ENCODE measurements around the gene ARMC6.
"Not testable (repeated sequence)": the region's sequence is repeated elsewhere in the genome, so short reads cannot be mapped to it uniquely, and the experiment has no call there.

The ARMC6 gene

GRCh38 chr19:19021115-19021514 is 12.3 kb upstream of the ARMC6 start:
- H3K4me3 ChIP-seq (ENCODE audit: low read depth, low read length), result no peak overlapping the region
- DNase-seq (ENCODE audit: low read depth), result no peak
- TF ChIP-seq POLR2A (IDR thresholded peaks at IDR 0.05; ENCODE audit: extremely low read depth, insufficient read length), result no peak
- TF ChIP-seq MAX (IDR thresholded peaks at IDR 0.05; ENCODE audit: low read depth, low read length), result no peak
- no peak for TF ChIP-seq CTCF (IDR thresholded peaks at IDR 0.05; ENCODE audit: low read depth, low read length)
- TF ChIP-seq MYC (IDR thresholded peaks at IDR 0.05; ENCODE audit: low read depth, low read length), result no peak

- DNase-seq (ENCODE audit: low read depth), result no peak
- TF ChIP-seq MYC (IDR thresholded peaks at IDR 0.05; ENCODE audit: low read depth, low read length) (no peak), POLR2A (IDR thresholded peaks at IDR 0.05; ENCODE audit: extremely low read depth, insufficient read length) (no peak), CTCF (IDR thresholded peaks at IDR 0.05; ENCODE audit: low read depth, low read length) (no peak)
- H3K4me3 ChIP-seq (ENCODE audit: low read depth, low read length), result no peak overlapping the region
Observed at GRCh38 chr19:19022380-19022961, 10.9 kb upstream of the ARMC6 start.

GRCh38 chr19:19023376-19023775 is 10.0 kb upstream of the ARMC6 start:
- DNase-seq (ENCODE audit: low read depth); H3K4me3 ChIP-seq (ENCODE audit: low read depth, low read length): not testable (repeated sequence)

- no peak for DNase-seq (ENCODE audit: low read depth)
- TF ChIP-seq CTCF (IDR thresholded peaks at IDR 0.05; ENCODE audit: low read depth, low read length), result no peak
- no peak for TF ChIP-seq MYC (IDR thresholded peaks at IDR 0.05; ENCODE audit: low read depth, low read length)
- no peak for TF ChIP-seq POLR2A (IDR thresholded peaks at IDR 0.05; ENCODE audit: extremely low read depth, insufficient read length)
- TF ChIP-seq MAX (IDR thresholded peaks at IDR 0.05; ENCODE audit: low read depth, low read length), result no peak
- no peak overlapping the region for H3K4me3 ChIP-seq (ENCODE audit: low read depth, low read length)
Observed at GRCh38 chr19:19025861-19026260, 7.5 kb upstream of the ARMC6 start.

- peak; percentile 30 for DNase-seq (ENCODE audit: low read depth)
- TF ChIP-seq CTCF (IDR thresholded peaks at IDR 0.05; ENCODE audit: low read depth, low read length) (peak; percentile 12), POLR2A (IDR thresholded peaks at IDR 0.05; ENCODE audit: extremely low read depth, insufficient read length) (no peak)
- no peak overlapping the region for H3K4me3 ChIP-seq (ENCODE audit: low read depth, low read length)
Observed at GRCh38 chr19:19026299-19026971, 7.0 kb upstream of the ARMC6 start.

GRCh38 chr19:19027228-19027627 is 6.2 kb upstream of the ARMC6 start:
- no peak for DNase-seq (ENCODE audit: low read depth)
- TF ChIP-seq MYC (IDR thresholded peaks at IDR 0.05; ENCODE audit: low read depth, low read length) (no peak), MAX (IDR thresholded peaks at IDR 0.05; ENCODE audit: low read depth, low read length) (no peak), CTCF (IDR thresholded peaks at IDR 0.05; ENCODE audit: low read depth, low read length) (no peak), POLR2A (IDR thresholded peaks at IDR 0.05; ENCODE audit: extremely low read depth, insufficient read length) (no peak)
- no peak overlapping the region for H3K4me3 ChIP-seq (ENCODE audit: low read depth, low read length)

Data from NB4 (cell line).